ENCODE results near the gene GPSM1. TPM values are rescaled to one million over a fixed set of nuclear protein-coding genes. Genes with fewer than 3 reads are reported as not detected.

GPSM1 gene, protein sequence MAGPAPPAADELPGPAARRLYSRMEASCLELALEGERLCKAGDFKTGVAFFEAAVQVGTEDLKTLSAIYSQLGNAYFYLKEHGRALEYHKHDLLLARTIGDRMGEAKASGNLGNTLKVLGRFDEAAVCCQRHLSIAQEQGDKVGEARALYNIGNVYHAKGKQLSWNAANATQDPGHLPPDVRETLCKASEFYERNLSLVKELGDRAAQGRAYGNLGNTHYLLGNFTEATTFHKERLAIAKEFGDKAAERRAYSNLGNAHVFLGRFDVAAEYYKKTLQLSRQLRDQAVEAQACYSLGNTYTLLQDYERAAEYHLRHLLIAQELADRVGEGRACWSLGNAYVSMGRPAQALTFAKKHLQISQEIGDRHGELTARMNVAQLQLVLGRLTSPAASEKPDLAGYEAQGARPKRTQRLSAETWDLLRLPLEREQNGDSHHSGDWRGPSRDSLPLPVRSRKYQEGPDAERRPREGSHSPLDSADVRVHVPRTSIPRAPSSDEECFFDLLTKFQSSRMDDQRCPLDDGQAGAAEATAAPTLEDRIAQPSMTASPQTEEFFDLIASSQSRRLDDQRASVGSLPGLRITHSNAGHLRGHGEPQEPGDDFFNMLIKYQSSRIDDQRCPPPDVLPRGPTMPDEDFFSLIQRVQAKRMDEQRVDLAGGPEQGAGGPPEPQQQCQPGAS
- 27.4 and 37.9 TPM in 2 replicates for total RNA-seq

DNA sequence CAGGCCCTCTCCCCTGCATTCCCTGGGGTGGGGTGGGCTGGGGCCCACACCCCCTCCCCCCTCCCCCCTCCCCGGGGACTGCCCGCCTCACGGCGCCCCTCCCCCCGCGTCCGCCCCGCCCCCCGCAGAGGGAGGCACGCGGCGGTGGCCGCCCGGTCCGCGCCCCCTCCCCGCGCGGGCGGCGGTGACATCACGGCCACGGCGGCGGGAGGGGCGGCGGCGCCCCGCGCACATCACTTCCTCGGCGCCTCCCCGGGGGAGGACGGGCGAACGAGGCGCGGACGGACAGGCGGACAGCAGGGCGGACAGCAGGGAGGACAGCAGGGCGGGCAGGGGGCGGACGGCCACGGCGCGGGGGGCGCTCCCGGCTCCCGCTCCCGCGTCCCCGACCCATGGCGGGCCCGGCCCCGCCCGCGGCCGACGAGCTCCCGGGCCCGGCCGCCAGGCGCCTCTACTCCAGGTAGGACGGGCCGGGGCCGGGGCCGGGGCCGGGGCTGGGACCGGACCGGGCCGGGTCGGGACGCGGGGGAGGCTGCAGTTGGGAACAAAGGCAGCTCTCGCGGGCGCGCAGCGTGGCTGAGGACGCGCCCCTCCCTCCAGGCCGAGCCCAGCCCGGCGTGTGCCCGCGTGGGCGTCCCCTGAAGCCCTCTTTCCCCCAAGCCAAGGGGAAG is at the start of gene GPSM1:
TSS of gene GPSM1 (plus strand) at position 236 of the 671 bp plus-strand sequence. CDS start at position 393, 157 bp downstream.

DNA sequence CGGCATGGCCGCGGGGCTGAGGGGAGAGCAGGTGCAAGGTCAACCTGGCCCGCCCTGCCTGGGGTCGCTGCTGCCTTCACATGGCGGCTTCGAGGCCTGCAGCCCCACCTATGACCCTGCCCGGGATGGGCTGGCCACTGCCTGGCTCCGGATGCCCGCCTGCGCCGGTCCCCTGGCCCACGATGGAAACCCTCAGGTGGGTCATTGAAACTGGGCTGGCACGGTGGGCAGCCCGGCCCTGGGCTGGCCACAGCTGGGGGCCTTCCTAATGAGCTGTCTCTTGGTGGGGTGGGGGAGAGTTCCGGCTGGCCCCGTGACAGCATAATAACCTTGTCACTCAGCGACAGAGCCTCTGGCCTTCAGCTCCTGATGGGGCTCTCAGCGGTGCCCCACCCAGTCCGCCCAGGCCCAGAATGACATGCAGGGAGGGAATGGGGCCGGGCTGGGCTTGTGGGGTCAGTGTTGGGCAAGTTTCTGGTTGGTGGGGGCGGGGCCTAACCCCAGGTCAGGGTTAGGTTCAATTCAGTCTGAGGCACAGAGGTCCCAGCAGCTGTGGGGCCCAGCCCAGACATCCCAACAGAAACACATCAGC is 23.4 kb upstream of the GPSM1 start, which contains the start of gene CCDC187:
TSS of gene CCDC187 (minus strand) at position 270 of the 592 bp plus-strand sequence. CDS start at position 6, 264 bp downstream.

DNA sequence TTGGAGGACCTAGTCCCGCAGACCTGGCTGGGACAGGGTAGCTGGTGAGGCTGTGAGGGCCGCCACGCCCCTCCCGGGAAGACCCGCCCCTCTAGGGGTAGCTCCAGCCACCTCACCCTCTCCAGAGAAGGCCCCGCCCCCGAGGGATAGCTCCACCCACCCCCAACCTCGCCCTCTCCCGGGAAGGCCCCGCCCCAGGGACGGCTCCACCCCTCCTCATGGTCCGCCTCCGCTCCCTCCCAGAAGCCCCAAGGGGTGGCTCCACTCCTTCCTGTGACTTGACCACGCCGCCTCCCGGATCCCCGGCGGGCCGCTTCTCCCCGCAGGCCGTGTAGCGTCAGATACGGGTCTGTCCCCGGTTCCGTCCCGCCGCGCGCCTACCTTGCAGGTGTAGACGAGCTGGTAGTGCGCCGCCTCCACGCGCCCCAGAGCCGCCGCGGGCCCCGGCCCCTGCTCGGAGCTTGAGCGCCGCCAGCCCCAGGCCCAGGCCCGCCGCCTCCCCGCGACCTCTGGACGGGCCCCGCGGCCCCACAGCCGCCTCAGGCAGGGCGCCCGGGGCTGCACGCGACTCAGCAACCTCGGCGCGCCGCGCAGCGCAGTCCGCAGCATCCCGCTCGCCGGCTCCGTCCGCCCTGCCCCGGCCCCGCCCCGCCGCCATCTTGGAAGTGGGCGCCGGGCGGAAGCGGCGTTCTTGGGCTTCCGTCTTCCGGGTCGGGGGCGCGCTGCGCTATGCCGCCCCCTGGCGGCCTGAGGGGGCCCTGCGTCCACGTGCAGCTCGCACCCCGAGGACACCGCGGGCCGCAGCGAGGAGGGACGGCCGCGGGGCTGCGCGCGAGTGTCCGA is 36.0 kb downstream of the GPSM1 start, which contains the start of gene DNLZ:
TSS of gene DNLZ (minus strand) at position 639 of the 843 bp plus-strand sequence. CDS start at position 609, 30 bp downstream.

DNA sequence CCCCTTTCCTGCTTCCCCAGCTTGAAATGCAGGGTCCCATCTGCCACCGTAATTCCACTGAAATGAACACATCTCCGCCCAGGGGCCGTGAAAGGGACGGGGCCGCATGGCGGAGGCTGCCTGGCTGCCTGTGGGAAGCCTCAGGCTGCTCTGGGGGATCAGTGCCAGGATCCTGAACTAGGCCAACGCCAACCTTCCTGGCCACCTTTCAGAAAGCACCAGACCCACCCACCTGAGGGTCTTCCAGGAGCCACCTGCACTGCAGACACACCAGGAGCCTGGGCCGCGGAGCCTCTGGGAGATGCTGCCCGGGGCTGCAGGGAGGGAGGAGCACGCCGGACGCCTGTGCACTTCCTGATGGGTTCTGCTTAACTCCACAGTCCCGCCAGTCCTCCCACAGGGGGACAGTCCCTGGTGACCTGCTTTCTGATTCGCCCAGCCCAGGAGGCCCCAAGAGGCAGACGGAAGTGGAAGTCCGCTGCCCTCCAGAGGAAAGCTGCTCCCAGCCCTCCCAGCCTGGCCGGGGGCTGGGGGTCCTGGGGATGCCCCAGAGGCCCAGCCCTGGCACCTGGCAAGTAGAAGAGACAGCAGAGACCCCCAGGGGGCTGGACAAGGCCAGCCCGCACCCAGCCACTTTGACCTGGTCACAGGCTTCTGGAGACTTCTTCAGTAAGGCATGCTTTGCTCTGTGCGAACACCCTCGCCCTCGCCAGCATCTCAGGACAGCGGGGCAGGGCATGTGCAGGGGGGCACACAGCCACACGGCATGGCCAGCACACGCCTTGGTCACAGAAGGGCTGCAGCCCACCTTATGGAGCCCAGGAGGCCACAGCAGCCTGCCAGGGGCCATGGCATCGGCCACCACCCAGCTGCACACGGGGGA is 46.2 kb downstream of the GPSM1 start, which contains the start of gene CARD9:
TSS of gene CARD9 (minus strand) at position 370 of the 883 bp plus-strand sequence. CDS start 1,591 bp downstream, outside the sequence.

DNA sequence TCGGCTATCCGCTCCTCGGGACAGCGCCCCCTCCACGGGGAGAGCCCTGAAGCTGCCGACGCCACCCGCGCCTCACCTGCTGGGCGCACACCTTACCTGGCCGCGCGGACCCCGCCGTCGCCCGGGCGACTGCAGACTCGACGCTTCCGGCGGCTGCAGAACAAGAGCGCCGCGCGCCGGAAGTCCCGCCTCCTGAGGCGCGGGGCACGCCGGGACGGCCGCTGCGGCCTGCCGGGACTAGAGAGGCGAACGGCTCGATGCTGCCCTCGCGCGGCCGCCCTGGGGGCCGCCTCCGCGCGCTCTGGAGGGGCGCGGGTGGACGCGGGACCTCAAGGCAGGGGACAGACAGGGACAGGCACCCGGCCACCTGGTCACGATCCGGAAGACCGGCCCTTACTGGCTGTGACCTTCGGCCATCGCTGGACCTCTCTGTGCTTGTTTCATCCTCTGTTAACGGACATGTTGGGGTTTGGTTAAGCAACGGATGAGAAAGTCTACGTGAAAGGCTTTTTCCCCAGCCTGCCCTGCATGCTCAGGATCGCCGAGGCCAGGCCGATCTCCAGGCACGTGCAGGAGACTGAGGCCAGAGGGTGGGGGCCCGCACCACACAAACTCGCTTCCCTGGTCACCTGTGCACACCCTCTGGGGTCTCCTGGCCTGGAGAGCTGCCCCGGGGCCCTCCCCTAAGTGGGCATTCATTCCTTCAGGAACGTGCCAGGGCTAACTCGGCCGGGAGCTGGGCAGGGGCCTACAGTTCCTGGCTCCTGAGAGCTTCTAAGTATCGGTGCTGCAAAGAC is 72.9 kb downstream of the GPSM1 start, which contains the start of gene SNAPC4:
TSS of gene SNAPC4 (minus strand) at position 133 of the 797 bp plus-strand sequence. CDS start 1,742 bp downstream, outside the sequence.

Other genes with a start within 250 kb of the GPSM1 start
- gene NACC2, start 232.2 kb upstream of the GPSM1 start, total RNA-seq: 15.1 and 24.2 TPM in 2 replicates
- 24.7 and 48.6 TPM in 2 replicates for gene TMEM250, start 208.7 kb upstream of the GPSM1 start, total RNA-seq
- gene LHX3, start 122.4 kb upstream of the GPSM1 start, total RNA-seq: not detected in 2 replicates
- gene QSOX2, start 81.7 kb upstream of the GPSM1 start, total RNA-seq: 9.1 and 10.3 TPM in 2 replicates
- under 0.01 TPM in 2 replicates for gene CCDC187, start 23.4 kb upstream of the GPSM1 start, total RNA-seq
- gene DNLZ, start 36.2 kb downstream of the GPSM1 start, total RNA-seq: 10.7 and 13.4 TPM in 2 replicates
- 2.2 and 3.0 TPM in 2 replicates for gene CARD9, start 46.1 kb downstream of the GPSM1 start, total RNA-seq
- gene SNAPC4, start 72.6 kb downstream of the GPSM1 start, total RNA-seq: 5.1 and 6.6 TPM in 2 replicates
- 20.3 and 31.3 TPM in 2 replicates for gene ENTR1, start 83.1 kb downstream of the GPSM1 start, total RNA-seq
- gene PMPCA, start 83.1 kb downstream of the GPSM1 start, total RNA-seq: 35.4 and 47.1 TPM in 2 replicates
- 4.1 and 4.5 TPM in 2 replicates for gene INPP5E, start 112.3 kb downstream of the GPSM1 start, total RNA-seq
- 12.7 and 18.7 TPM in 2 replicates for gene SEC16A, start 155.5 kb downstream of the GPSM1 start, total RNA-seq
- 13.5 and 17.4 TPM in 2 replicates for gene NOTCH1, start 218.5 kb downstream of the GPSM1 start, total RNA-seq

Data from smooth muscle cell of bladder (primary cell).